Uterus (tissue), 2 donors: Measurements from ENCODE around the gene CEP63.

ENCODE experiments used
- CTCF ChIP-seq, 4 experiments: fragments of 200-600 bp in 2 of 4; fragments of 450-650 bp in 2 of 4; sonication (generic) in 2 of 4; IDR thresholded peaks; one replicate each; pipeline ENCODE4 v1.5.1; 2016 to 2019; ENCODE audit warnings: antibody characterized with exemption in 4 of 4, mild to moderate bottlenecking in 2 of 4, moderate library complexity in 1 of 4
- POLR2A ChIP-seq, 2 donors: fragments of 450-650 bp; IDR thresholded peaks; one replicate each; pipeline ENCODE4 v1.6.1; 2016; ENCODE audit warnings: antibody characterized with exemption in 2 of 2, mild to moderate bottlenecking in 1 of 2, moderate library complexity in 1 of 2

DNA sequence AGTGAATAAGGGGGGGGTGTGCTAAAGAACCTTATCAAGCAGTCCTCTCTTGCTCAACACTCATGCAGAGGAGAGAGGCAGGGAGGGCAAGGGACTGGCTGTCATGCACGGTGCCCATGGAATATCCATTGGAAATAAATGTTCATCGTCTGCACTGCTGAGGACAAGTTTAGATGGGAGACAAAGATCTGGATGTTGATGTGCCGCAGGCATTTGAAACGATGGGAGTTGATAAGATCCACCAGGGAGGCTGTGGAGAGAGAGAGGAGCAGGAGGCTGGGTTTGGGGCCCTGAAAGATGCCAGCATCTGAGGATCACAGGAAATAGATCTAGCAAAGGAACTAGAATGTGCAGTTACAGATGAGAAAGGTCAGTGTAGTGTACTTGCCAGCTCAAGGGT lies 76.2 kb downstream of the CEP63 start:
- no peak for TF ChIP-seq CTCF (IDR thresholded peaks at IDR 0.05)
- no peak for TF ChIP-seq POLR2A (IDR thresholded peaks at IDR 0.05)
